ENCODE results near the gene DNAJB11.
"Not testable (repeated sequence)": the region's sequence is repeated elsewhere in the genome, so short reads cannot be mapped to it uniquely, and the experiment has no call there.

DNAJB11 gene

DNA sequence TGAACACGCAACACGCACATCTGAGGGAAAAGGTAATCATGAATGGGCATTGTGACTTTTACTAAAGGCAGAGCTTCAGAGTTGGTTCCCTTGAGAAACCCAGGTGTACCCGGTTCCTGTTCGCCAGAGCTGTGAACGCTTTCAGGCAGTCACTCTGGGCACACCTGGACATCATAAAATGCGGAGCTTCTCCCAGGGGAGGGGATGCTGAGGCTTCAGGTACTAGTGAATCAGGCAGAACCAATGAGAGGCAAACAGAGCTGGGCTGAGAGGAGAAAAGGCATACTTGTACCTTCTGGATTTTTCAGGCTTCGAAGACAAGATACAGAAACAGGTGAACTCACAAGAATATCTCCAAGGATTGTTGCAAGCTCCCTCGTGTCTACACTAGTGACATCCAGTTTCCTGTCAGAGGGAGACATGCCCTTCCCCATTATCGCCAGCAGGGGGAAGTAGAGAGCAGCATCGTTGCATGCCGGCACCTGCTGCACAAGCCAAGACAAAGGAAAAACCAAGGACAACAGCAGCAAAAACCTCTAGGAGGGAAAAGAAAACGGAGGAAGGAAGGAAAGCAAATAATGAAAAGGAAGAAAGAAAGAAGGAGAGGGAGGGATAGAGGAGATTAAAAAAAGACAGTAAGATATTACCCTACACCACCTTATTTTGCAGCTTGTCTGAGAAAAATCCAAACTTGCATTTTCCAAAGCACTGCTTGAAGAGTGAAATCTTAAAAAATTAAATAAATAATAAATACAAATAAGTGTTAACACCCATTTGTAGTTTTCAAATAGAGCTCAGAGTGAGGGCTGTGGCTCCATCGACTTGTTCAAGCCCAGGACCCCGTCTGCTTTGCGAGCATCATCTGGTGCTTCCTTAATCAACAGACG lies 44.3 kb downstream of the DNAJB11 start:
- no peak for DNase-seq (ENCODE audit: low read depth, low spot score)
- no peak overlapping the region for H3K27ac ChIP-seq

DNA sequence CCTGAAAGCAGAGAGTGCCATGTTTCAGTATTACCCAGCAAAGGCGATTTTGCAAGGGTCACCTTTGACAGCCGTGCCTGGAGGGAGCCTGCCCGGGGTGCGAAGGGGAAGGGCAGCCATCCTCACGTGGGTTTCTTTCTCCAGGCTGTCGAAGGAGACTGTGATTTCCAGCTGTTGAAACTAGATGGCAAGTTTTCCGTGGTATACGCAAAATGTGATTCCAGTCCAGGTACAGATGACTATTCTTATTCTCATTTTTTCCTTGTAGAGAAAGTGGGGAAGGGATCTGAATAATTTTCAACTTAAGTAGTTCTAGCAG lies 45.7 kb downstream of the DNAJB11 start:
- no peak for DNase-seq (ENCODE audit: low read depth, low spot score)
- H3K27ac ChIP-seq: no peak overlapping the region

DNA sequence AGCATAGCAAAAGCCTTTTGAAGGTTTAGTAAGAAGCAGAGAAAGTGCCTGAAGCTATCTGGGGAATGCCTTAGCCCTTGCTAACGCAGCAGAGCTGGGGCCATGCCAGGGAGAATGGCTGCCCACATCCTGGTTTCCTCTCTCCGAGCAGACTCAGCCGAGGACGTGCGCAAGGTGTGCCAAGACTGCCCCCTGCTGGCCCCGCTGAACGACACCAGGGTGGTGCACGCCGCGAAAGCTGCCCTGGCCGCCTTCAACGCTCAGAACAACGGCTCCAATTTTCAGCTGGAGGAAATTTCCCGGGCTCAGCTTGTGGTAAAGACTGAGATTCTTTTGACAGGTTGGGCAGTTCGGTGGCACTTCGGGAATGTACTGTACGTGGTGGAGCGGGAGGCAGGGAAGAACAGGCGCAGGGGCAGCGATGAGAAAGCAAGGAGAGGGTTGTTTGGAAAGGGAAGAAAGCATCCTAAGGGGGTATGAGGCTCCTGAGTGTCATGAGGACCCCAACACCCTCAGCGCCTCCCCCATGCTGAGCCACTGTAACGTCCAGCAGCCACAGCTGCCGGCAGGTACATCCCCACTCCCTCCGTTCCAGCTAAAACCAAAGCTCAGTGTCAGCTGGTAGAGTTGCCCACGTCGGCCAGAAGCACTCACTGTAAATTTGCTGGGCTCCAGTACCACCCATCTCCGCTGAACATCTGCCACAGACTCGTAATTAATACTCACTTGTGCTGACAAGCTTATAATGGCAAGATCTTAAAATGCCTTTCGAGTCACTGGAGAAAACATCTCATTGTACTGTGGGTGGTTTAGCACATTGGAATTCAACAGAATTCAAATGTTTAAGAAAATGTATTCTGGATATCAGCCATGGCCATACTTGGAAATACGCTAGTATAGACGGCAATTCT lies 46.8 kb downstream of the DNAJB11 start:
- peak overlapping the region; percentile 58 for H3K27ac ChIP-seq
- peak; percentile 98 for DNase-seq (ENCODE audit: low read depth, low spot score)

DNA sequence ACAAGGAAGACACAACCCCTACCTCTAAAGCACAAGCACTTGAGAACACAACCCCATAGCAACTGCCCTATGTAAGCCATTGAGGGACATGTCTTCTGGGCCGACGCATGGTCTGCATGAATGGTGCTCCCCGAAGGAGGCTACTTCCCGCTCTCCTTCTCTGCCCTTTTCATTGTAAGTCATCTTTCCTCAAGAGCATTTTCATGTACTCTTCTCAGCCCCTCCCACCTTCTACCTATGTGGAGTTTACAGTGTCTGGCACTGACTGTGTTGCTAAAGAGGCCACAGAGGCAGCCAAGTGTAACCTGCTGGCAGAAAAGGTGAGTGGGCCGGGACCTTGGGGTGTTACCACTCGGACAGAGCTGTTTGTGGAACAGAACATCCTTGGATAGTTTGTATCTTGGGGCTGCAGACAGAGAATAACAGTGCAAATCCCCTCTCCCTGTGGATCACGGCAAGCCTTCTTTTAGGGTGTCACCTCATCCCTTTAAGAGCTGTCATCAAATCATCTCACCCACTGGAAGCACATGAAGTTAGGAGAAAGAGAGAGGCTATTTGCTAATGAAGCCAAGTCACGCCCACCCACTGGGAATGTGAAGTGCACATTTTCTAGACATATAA lies 47.9 kb downstream of the DNAJB11 start:
- no peak for DNase-seq (ENCODE audit: low read depth, low spot score)
- no peak overlapping the region for H3K27ac ChIP-seq

DNA sequence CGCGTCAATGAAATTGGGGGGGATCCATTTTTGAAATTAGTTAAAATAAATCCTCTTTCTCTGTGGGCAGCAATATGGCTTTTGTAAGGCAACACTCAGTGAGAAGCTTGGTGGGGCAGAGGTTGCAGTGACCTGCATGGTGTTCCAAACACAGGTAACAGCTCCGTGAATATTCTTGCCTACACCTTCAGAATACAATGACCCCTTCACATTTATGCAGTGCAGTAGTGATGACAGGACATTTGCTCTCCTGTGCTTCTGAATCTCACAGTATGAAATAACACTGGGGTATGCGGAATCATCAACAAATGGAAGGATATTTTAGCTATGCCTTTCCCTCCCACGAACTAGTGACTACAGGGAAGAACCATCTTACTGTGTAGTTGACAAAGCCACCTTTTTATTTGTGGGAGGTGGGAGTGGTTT lies 49.3 kb downstream of the DNAJB11 start:
- H3K27ac ChIP-seq: no peak overlapping the region
- DNase-seq (ENCODE audit: low read depth, low spot score): no peak

DNA sequence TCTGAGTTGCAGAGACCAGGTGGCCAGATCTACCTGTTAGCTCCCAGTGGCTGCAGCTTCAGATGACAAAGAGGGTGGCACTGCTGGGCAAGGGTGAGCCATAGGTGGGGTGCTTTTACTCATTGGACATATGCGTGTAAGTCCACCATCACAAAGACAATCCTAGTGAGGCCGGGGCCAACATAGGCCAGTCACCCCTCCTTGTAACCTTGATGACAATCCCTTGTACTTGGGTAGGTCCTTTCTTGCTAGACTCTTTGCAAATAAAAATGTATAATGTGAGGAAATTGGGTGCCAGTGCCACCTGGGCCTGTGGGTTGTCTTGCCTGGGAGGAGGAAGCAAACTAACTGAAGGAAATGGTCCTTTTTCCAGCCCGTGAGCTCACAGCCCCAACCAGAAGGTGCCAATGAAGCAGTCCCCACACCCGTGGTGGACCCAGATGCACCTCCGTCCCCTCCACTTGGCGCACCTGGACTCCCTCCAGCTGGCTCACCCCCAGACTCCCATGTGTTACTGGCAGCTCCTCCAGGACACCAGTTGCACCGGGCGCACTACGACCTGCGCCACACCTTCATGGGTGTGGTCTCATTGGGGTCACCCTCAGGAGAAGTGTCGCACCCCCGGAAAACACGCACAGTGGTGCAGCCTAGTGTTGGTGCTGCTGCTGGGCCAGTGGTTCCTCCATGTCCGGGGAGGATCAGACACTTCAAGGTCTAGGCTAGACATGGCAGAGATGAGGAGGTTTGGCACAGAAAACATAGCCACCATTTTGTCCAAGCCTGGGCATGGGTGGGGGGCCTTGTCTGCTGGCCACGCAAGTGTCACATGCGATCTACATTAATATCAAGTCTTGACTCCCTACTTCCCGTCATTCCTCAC lies 49.9 kb downstream of the DNAJB11 start:
- no peak overlapping the region for H3K27ac ChIP-seq
- DNase-seq (ENCODE audit: low read depth, low spot score): no peak

DNA sequence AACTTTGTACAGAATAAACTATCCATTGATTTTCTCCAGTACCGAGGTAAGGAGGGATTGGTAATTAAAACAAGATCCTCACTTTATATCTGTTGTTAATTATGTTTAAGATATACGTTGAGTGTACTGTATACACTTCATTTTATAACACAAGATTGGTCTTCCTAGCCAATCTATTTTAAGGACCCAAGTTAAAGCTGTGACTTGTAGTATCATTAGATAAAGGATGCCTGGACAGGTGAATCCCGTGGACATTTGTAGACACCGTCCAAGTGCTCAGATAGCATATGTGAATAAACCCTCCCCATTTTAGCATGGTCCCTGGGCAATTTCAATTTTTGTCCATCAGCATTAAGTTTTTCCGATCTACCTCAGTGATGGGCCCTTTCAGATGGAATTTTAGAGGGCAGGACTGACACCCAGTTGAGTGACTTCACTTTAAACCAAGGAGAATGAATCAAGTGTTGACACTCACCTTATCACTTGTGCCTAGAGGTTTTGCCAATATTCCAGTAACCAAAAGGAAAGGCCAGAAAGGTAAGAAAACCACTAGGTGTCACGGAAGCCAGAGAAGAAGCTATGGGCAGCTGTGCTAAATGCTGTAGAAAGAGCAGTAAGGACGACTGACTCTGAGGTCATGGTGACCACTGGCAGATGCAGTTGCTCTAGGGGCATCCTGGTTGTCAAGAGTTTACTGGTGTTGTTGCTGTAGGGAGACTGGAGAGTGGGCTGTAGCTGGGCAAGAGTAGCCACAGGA lies 51.6 kb downstream of the DNAJB11 start:
- H3K27ac ChIP-seq: no peak overlapping the region
- no peak for DNase-seq (ENCODE audit: low read depth, low spot score)

DNA sequence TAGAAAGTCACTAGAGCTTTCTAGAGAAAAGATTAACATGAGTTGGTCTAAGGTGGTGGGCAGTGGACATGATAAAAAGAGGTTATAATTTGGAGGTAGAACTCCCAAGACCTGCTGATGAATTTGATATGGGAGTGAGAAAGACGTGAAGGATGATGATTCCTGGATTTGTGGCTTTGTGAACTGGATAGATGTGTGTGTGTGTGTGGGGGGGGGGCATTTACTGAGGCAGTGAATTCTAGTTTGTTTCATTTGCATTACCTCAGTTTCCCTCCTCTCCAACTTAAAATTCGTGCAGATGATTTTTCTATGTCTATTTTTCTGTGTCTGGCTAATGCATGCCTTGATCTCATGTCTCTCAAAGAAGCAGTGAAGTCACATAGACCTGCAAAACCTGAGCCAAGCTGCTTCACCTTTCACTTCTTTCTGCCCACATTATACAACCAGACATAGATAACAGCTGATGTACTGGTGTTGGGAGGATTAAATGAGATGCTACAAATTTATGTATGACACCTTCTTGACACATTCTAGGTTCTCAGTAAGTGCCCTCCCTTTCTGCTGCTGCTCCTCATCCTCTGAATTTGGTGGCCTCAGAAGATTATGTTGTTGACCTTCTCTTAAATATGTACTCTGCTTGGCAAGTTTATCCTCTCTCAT lies 52.3 kb downstream of the DNAJB11 start:
- H3K27ac ChIP-seq: no peak overlapping the region
- no peak for DNase-seq (ENCODE audit: low read depth, low spot score)

DNA sequence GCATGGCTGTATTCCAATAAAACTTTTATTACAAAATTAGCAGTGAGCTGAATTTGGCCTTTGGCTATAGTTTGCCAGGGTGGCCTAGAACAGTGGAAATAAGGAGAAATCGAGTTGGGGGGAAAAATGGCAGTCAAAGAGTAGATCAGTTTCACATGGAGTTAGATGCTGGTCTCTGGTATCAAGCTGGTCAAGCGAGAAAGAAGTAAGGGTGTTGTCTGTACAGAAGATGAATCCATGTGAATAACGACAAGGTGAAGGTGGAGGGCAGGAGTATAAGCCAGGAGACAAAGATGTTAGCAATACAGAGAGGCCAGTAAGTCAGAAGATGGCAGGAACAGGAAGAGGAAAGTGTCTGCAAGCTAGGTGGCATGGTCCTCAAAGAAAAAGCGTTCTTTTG lies 54.1 kb downstream of the DNAJB11 start:
- H3K27ac ChIP-seq: no peak overlapping the region
- no peak for DNase-seq (ENCODE audit: low read depth, low spot score)

DNA sequence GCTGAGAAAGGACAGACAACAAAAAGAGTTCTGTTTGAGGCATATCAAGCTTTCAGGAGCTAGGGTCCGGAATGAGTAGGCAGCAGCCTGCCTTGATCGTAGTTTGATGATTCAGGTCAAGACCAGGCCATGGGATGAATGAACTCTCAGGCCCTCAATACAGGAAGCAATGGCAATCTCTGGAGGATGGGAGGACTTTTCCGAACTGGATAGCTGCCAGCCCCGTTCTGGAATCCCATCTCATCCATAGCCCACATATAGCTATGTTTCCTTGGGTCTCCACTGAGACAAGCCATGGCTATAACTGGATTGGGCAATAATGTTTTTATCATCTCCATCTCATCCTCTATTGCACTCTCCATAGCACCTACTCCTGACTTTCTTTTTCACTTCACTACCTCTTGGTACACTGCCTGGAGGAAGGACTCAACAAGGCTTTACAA lies 55.1 kb downstream of the DNAJB11 start:
- no peak overlapping the region for H3K27ac ChIP-seq
- DNase-seq (ENCODE audit: low read depth, low spot score): no peak

DNA sequence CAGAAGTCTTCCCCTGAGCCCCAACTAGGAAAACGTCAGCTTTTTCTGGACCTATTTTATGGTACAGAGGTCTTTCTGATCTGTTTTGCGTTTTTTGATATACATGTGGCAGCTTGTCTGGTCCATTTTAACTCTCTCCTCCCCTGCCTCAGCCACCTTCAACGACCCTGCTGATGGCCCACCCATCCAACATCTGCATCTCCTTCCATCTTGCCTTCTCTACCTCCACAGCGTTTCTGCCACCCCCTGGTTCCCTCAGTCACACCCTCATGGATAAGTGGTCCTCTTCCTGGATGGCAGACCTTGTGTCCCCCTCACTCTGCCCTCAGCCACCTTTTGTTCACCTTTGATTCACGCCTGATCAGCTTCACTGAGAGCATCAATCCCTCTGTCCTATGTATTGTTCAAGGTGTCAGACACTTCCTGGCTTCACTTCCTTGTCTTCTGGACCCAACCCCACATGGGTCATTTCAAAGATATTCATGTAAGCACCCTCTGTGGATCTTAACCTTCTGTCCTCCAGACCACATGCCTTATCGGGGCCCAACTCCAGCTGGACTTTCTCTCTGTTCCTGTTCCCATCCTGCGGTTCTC lies 55.8 kb downstream of the DNAJB11 start:
- no peak for DNase-seq (ENCODE audit: low read depth, low spot score)
- H3K27ac ChIP-seq: no peak overlapping the region

DNA sequence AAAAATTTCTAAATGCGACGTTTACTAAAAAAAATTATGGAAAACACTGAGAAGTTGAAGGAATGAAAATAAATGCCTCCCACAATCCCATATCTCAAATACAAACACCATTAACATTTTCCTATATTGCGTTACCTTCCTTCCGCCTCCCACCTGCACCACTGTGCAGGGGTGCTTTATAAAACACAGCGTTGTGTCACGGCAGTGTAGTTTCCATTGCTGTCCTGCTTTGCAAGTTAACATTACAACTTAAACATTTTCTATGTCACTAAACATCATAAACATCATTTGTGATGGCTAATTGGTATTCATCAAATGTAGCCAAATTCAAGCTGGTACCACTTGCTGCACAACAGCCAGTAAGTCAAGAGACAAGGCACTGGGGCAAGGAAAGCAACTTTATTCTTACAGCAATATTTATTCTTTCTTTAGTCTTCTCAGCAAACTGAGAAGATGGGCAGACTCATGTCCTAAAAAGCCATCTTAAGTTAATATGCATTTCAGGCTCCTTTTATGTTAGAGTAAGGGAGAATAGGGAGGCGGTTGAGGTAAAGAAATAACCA lies 57.4 kb downstream of the DNAJB11 start:
- no peak for DNase-seq (ENCODE audit: low read depth, low spot score)
- H3K27ac ChIP-seq: no peak overlapping the region

DNA sequence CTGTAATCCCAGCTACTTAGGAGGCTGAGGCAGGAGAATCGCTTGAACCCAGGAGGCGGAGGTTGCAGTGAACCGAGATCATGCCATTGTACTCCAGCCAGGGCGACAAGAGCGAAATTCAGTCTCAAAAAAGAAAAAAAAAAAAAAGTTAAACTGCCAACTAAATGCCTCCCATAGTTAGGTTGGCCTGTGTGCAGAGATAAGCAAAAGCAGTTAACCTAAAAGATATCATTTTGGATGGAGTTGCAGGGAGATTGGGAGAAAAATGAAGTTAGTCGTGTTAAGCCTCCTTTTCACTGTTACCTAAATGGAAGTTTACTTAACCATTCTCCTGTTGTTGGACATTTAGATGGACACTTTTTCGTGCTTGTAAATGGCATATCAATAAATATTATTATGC lies 58.2 kb downstream of the DNAJB11 start:
- DNase-seq (ENCODE audit: low read depth, low spot score): no peak

DNA sequence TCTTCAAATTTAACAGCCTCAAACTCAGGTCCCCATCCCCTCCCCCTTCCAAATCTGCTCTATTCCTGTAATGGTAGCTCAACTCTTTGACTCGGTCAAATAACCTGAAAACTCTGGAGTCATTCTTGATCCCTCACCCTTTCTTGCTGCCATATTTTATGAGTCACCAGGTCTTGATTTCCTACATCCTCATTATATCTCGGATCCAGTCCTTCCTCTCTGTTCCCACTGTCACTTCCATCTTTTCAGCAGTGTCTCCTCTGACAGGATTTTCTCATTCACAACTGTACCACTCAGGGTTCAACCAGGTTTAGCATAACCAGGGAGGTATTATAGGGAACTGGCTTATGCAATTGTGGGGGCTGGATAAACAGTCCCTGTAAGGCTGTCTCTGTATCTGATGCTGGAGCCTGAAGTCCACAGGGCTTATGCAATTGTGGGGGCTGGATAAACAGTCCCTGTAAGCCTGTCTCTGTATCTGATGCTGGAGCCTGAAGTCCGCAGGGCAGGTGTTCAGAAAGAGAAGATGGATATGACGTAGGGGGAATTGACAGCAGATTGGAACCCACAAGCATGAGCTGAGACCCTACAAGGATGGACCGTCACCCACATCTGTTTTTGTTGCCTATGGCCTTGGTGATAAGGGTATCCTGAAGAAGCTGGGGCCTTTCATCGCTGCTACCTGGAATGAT lies 60.6 kb downstream of the DNAJB11 start:
- DNase-seq (ENCODE audit: low read depth, low spot score): no peak
- H3K27ac ChIP-seq: no peak overlapping the region

More for the DNA sequence above, 58.2 kb downstream of the DNAJB11 start:
- H3K27ac ChIP-seq: no peak overlapping the region

DNA sequence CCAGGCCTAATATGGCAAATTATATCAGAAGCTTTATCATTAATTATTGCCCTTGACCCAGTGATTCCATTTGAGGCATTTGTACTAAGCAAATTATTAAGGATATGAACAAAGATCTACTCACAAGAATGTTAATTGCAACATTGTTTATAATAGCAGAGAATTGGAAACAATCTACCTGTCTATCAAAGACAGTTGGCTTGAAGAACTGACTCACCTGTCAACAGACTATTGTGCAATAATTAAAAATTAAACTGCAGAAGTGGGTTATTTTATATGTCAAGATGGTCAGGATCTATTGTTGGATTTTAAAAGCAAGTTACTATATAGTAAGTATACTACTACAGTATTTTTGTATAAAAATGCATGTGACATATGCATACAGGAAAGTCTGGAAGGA lies 63.0 kb downstream of the DNAJB11 start:
- no peak for DNase-seq (ENCODE audit: low read depth, low spot score)
- H3K27ac ChIP-seq: no peak overlapping the region

DNA sequence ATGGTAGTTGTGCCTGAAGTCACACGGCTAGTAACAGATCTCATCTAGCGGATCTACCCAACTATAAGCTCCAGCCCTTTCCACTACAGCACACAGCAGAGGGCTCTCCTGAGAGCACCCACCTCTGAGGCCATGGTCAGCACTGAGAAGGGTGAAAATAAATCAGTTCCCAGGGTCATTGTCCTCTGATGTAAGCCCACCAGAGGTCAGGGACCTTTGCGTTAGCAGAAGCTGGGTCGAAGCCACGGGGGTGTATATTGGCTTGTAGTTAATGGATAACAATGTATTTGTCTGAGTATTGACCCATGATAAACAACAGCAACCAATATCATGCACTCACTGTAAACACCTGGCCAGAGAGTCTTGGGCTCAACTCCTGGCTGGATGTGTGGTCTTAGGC lies 63.7 kb downstream of the DNAJB11 start:
- H3K27ac ChIP-seq; DNase-seq (ENCODE audit: low read depth, low spot score): not testable (repeated sequence)

Measured in epithelial cell of prostate (primary cell).